Measurements from ENCODE around the gene OR10G3.

Gene OR10G3

GRCh38 chr14:21536418-21537089, 43.3 kb downstream of the OR10G3 start:
- peak overlapping the region in 4 of 5 donors; percentile 23 to 47 (median 42) for H3K4me3 ChIP-seq (ENCODE audit: low read depth in 1 of 5, low read length in 5 of 5)

GRCh38 chr14:21535545-21536417, 44.1 kb downstream of the OR10G3 start:
- H3K9ac ChIP-seq (ENCODE audit: low read length in 5 of 5) = peak overlapping the region in 1 of 5 donors; percentile 14
- peak overlapping the region in 1 of 5 donors; percentile 47 for H3K4me3 ChIP-seq (ENCODE audit: low read depth in 1 of 5, low read length in 5 of 5)
- H3K36me3 ChIP-seq (ENCODE audit: control insufficient read depth in 5 of 5, insufficient read depth in 5 of 5, low read length in 5 of 5) = no peaks in the 10 kb centered on the region
- no peak overlapping the region for H3K27ac ChIP-seq (ENCODE audit: low read depth, low read length)
- peaks cover 0 to 12% (median 9%) of the 10 kb centered on the region in 5 donors for H3K4me1 ChIP-seq (ENCODE audit: control insufficient read depth in 5 of 5, insufficient read depth in 5 of 5, low read length in 5 of 5)
- H3K9me3 ChIP-seq (ENCODE audit: control insufficient read depth in 5 of 5, low read length in 5 of 5) = no peaks in the 10 kb centered on the region
- peaks cover 18 to 35% (median 25%) of the 10 kb centered on the region in 5 donors for H3K27me3 ChIP-seq (ENCODE audit: control insufficient read depth in 5 of 5, insufficient read depth in 4 of 5, low read length in 5 of 5)

More at GRCh38 chr14:21536418-21537089, 43.3 kb downstream of the OR10G3 start:
- Histone ChIP-seq H3K9me3 (ENCODE audit: control insufficient read depth in 5 of 5, low read length in 5 of 5) (no peaks in the 10 kb centered on the region), H3K36me3 (ENCODE audit: control insufficient read depth in 5 of 5, insufficient read depth in 5 of 5, low read length in 5 of 5) (no peaks in the 10 kb centered on the region), H3K27ac (ENCODE audit: low read depth, low read length) (no peak overlapping the region), H3K27me3 (ENCODE audit: control insufficient read depth in 5 of 5, insufficient read depth in 4 of 5, low read length in 5 of 5) (peaks cover 18 to 35% (median 25%) of the 10 kb centered on the region in 5 donors), H3K9ac (ENCODE audit: low read length in 5 of 5) (peak overlapping the region in 3 of 5 donors; percentile 14 to 30 (median 20)), H3K4me1 (ENCODE audit: control insufficient read depth in 5 of 5, insufficient read depth in 5 of 5, low read length in 5 of 5) (peaks cover 0 to 12% (median 9%) of the 10 kb centered on the region in 5 donors)

GRCh38 chr14:21534576-21534975, 45.3 kb downstream of the OR10G3 start:
- no peak overlapping the region for H3K4me3 ChIP-seq (ENCODE audit: low read depth in 1 of 5, low read length in 5 of 5)
- H3K4me1 ChIP-seq (ENCODE audit: control insufficient read depth in 5 of 5, insufficient read depth in 5 of 5, low read length in 5 of 5) = peaks cover 0 to 12% (median 9%) of the 10 kb centered on the region in 5 donors
- H3K27me3 ChIP-seq (ENCODE audit: control insufficient read depth in 5 of 5, insufficient read depth in 4 of 5, low read length in 5 of 5) = peaks cover 18 to 35% (median 25%) of the 10 kb centered on the region in 5 donors
- no peak overlapping the region for H3K27ac ChIP-seq (ENCODE audit: low read depth, low read length)
- H3K9me3 ChIP-seq (ENCODE audit: control insufficient read depth in 5 of 5, low read length in 5 of 5) = no peaks in the 10 kb centered on the region
- H3K36me3 ChIP-seq (ENCODE audit: control insufficient read depth in 5 of 5, insufficient read depth in 5 of 5, low read length in 5 of 5) = no peaks in the 10 kb centered on the region
- H3K9ac ChIP-seq (ENCODE audit: low read length in 5 of 5) = no peak overlapping the region

GRCh38 chr14:21533294-21533693, 46.6 kb downstream of the OR10G3 start:
- Histone ChIP-seq H3K27ac (ENCODE audit: low read depth, low read length) (no peak overlapping the region), H3K4me3 (ENCODE audit: low read depth in 1 of 5, low read length in 5 of 5) (no peak overlapping the region), H3K9me3 (ENCODE audit: control insufficient read depth in 5 of 5, low read length in 5 of 5) (no peaks in the 10 kb centered on the region), H3K36me3 (ENCODE audit: control insufficient read depth in 5 of 5, insufficient read depth in 5 of 5, low read length in 5 of 5) (no peaks in the 10 kb centered on the region), H3K27me3 (ENCODE audit: control insufficient read depth in 5 of 5, insufficient read depth in 4 of 5, low read length in 5 of 5) (peaks cover 16 to 35% (median 21%) of the 10 kb centered on the region in 5 donors), H3K4me1 (ENCODE audit: control insufficient read depth in 5 of 5, insufficient read depth in 5 of 5, low read length in 5 of 5) (peaks cover 0 to 12% (median 9%) of the 10 kb centered on the region in 5 donors), H3K9ac (ENCODE audit: low read length in 5 of 5) (no peak overlapping the region)

GRCh38 chr14:21529515-21529914, 50.4 kb downstream of the OR10G3 start:
- Histone ChIP-seq H3K4me3 (ENCODE audit: low read depth in 1 of 5, low read length in 5 of 5) (no peak overlapping the region), H3K27me3 (ENCODE audit: control insufficient read depth in 5 of 5, insufficient read depth in 4 of 5, low read length in 5 of 5) (peaks cover 0 to 5% (median 2%) of the 10 kb centered on the region in 5 donors), H3K36me3 (ENCODE audit: control insufficient read depth in 5 of 5, insufficient read depth in 5 of 5, low read length in 5 of 5) (no peaks in the 10 kb centered on the region), H3K9ac (ENCODE audit: low read length in 5 of 5) (no peak overlapping the region), H3K9me3 (ENCODE audit: control insufficient read depth in 5 of 5, low read length in 5 of 5) (no peaks in the 10 kb centered on the region), H3K4me1 (ENCODE audit: control insufficient read depth in 5 of 5, insufficient read depth in 5 of 5, low read length in 5 of 5) (peaks cover 0 to 14% (median 12%) of the 10 kb centered on the region in 5 donors), H3K27ac (ENCODE audit: low read depth, low read length) (no peak overlapping the region)

DNA sequence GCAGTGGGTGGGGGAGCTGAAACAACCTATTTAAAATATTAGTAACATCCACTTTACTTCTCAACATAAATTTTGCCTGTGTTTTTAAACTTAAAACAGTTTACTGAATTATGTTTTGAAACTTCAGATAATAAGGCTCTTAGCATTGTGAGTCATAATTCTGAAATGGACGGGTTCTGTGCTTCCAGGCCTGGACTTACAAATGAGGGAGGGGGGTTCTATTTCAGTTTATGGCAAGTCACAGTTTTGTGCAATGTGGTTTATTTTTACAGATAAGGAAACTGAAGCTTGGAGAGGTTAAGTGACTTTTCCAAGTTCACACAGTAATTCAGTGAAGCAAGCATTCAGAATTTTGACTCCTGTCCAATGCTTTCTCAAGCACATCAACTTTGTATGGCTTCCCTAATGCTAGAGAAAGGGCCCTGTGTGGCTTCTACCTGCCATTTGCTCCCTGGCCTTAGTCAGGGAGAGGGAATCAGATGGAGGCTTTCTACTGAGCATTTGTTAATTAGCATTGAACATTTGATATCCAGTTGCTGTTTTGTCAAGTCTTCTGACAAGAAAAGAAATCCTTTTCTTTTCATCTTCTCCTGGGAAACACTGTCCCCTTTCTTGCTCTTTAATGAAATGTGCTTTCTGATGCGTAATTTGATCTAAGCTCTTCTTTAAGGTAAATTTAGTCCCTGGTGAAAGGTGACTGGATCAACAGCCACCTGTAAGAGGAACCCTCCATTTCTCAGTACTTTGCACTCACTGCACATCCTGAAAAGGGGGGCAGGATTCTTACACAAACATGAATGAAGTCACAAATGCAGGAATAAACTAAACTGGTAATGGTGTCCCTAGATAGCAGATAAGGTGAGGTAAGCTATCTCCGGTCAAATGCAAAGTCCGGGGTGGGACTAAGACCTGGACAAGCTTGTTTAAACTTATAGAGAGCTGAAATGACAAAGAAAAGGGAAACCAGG, 51.2 kb downstream of the OR10G3 start:
- peaks cover 0 to 3% (median 0%) of the 10 kb centered on the region in 5 donors for H3K27me3 ChIP-seq (ENCODE audit: control insufficient read depth in 5 of 5, insufficient read depth in 4 of 5, low read length in 5 of 5)
- no peak overlapping the region for H3K4me3 ChIP-seq (ENCODE audit: low read depth in 1 of 5, low read length in 5 of 5)
- no peaks in the 10 kb centered on the region for H3K9me3 ChIP-seq (ENCODE audit: control insufficient read depth in 5 of 5, low read length in 5 of 5)
- H3K9ac ChIP-seq (ENCODE audit: low read length in 5 of 5) = no peak overlapping the region
- H3K36me3 ChIP-seq (ENCODE audit: control insufficient read depth in 5 of 5, insufficient read depth in 5 of 5, low read length in 5 of 5) = no peaks in the 10 kb centered on the region
- peaks cover 0 to 14% (median 12%) of the 10 kb centered on the region in 5 donors for H3K4me1 ChIP-seq (ENCODE audit: control insufficient read depth in 5 of 5, insufficient read depth in 5 of 5, low read length in 5 of 5)
- no peak overlapping the region for H3K27ac ChIP-seq (ENCODE audit: low read depth, low read length)

DNA sequence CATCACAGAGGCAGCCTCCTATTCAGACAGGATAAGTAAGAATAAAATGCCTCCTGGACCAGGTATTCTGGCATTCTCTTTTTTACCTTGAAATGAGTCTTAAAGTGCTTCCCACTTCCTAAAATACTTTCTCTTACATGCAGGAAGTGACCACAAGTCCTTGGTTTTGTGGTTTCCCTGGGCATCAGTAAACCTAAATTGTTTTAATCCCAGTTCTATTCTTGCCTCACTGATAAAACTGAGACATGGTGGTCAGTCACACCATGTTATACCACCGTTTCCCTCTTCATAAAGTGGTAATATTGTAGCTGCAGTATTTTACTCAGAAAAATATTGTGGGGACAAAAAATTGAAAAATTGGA, 52.6 kb downstream of the OR10G3 start:
- Histone ChIP-seq H3K27me3 (ENCODE audit: control insufficient read depth in 5 of 5, insufficient read depth in 4 of 5, low read length in 5 of 5) (peaks cover 0 to 3% (median 0%) of the 10 kb centered on the region in 5 donors), H3K4me1 (ENCODE audit: control insufficient read depth in 5 of 5, insufficient read depth in 5 of 5, low read length in 5 of 5) (peaks cover 0 to 14% (median 12%) of the 10 kb centered on the region in 5 donors), H3K9me3 (ENCODE audit: control insufficient read depth in 5 of 5, low read length in 5 of 5) (no peaks in the 10 kb centered on the region), H3K9ac (ENCODE audit: low read length in 5 of 5) (no peak overlapping the region), H3K4me3 (ENCODE audit: low read depth in 1 of 5, low read length in 5 of 5) (no peak overlapping the region), H3K27ac (ENCODE audit: low read depth, low read length) (no peak overlapping the region), H3K36me3 (ENCODE audit: control insufficient read depth in 5 of 5, insufficient read depth in 5 of 5, low read length in 5 of 5) (no peaks in the 10 kb centered on the region)

DNA sequence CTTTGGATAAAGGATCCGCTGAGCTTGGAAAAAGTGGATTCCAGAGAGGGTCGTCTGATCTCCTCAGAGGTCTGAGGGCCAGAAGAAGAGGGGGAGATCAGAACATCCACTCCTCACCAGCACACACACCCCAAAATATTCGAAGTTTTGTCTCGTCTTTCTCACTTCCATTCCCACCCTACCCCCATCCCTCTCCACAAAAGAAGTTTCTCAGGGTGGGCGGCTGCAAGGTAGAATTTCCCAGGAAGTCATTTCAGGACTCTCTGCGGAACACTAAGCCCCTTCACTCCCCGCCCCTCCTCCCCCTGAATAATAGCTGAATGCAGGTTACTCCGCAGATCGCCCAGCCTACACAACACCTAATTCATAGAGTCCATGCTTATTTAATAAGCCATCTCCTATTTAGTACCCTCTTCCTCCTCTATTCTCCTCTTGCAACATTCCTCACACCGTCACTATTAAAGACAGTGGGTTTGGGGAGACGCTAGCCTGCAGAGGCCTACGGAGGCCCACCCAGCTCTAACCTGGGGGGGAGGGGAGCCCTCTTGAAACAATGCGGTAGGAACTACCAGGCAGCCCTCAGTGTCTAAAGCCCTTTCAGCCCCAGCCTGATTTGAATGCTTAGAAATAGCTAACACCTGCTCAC, 53.1 kb downstream of the OR10G3 start:
- Histone ChIP-seq H3K4me1 (ENCODE audit: control insufficient read depth in 5 of 5, insufficient read depth in 5 of 5, low read length in 5 of 5) (peaks cover 0 to 14% (median 12%) of the 10 kb centered on the region in 5 donors), H3K36me3 (ENCODE audit: control insufficient read depth in 5 of 5, insufficient read depth in 5 of 5, low read length in 5 of 5) (no peaks in the 10 kb centered on the region), H3K9me3 (ENCODE audit: control insufficient read depth in 5 of 5, low read length in 5 of 5) (no peaks in the 10 kb centered on the region), H3K4me3 (ENCODE audit: low read depth in 1 of 5, low read length in 5 of 5) (peak overlapping the region; percentile 70 to 73 (median 73)), H3K9ac (ENCODE audit: low read length in 5 of 5) (peak overlapping the region in 2 of 5 donors; percentile 66 to 68), H3K27me3 (ENCODE audit: control insufficient read depth in 5 of 5, insufficient read depth in 4 of 5, low read length in 5 of 5) (peaks cover 0 to under 1% (median 0%) of the 10 kb centered on the region in 5 donors), H3K27ac (ENCODE audit: low read depth, low read length) (no peak overlapping the region)
